Measurements from ENCODE around the gene RTL10.

The RTL10 gene

GRCh38 chr22:19875531-19876313, 21.0 kb upstream of the RTL10 start:
- no peak for DNase-seq

- DNase-seq: no peak
Observed at GRCh38 chr22:19875061-19875530, 20.4 kb upstream of the RTL10 start.

GRCh38 chr22:19874307-19875060, 19.8 kb upstream of the RTL10 start:
- DNase-seq: no peak

- no peak for DNase-seq
Observed at GRCh38 chr22:19873960-19874306, 19.3 kb upstream of the RTL10 start.

GRCh38 chr22:19873138-19873959, 18.7 kb upstream of the RTL10 start:
- no peak for DNase-seq

- DNase-seq: no peak
Observed at GRCh38 chr22:19872779-19873137, 18.1 kb upstream of the RTL10 start.

- DNase-seq: no peak
Observed at GRCh38 chr22:19871845-19872778, 17.4 kb upstream of the RTL10 start.

- no peak for DNase-seq
Observed at GRCh38 chr22:19871023-19871844, 16.6 kb upstream of the RTL10 start.

GRCh38 chr22:19870153-19871022, 15.7 kb upstream of the RTL10 start:
- DNase-seq: no peak

GRCh38 chr22:19869497-19870152, 15.0 kb upstream of the RTL10 start:
- DNase-seq: no peak

- DNase-seq: no peak
Observed at GRCh38 chr22:19868773-19869471, 14.2 kb upstream of the RTL10 start.

GRCh38 chr22:19868333-19868732, 13.7 kb upstream of the RTL10 start:
- no peak for DNase-seq

- DNase-seq: no peak
Observed at GRCh38 chr22:19867617-19868016, 12.9 kb upstream of the RTL10 start.

- no peak for DNase-seq
Observed at GRCh38 chr22:19866665-19867009, 12.0 kb upstream of the RTL10 start.

GRCh38 chr22:19865141-19865829, 10.6 kb upstream of the RTL10 start:
- DNase-seq: no peak

- DNase-seq: no peak
Observed at GRCh38 chr22:19864538-19865106, 9.9 kb upstream of the RTL10 start.

- no peak for DNase-seq
Observed at GRCh38 chr22:19863571-19863970, 8.9 kb upstream of the RTL10 start.

GRCh38 chr22:19862619-19863246, 8.1 kb upstream of the RTL10 start:
- DNase-seq: no peak

All from cerebellar nuclear complex (tissue), 1 donor.